ENCODE measurements around the gene PARN. TPM values are rescaled to one million over a fixed set of nuclear protein-coding genes. Genes with fewer than 3 reads are reported as not detected.
"Not testable (repeated sequence)": the region's sequence is repeated elsewhere in the genome, so short reads cannot be mapped to it uniquely, and the experiment has no call there.

PARN gene
- total RNA-seq, 5 donors from 2014 or later (not counting 1 experiment from before 2014, with no cell fraction given), result 34.4 to 42.7 (median 38.4) TPM

DNA sequence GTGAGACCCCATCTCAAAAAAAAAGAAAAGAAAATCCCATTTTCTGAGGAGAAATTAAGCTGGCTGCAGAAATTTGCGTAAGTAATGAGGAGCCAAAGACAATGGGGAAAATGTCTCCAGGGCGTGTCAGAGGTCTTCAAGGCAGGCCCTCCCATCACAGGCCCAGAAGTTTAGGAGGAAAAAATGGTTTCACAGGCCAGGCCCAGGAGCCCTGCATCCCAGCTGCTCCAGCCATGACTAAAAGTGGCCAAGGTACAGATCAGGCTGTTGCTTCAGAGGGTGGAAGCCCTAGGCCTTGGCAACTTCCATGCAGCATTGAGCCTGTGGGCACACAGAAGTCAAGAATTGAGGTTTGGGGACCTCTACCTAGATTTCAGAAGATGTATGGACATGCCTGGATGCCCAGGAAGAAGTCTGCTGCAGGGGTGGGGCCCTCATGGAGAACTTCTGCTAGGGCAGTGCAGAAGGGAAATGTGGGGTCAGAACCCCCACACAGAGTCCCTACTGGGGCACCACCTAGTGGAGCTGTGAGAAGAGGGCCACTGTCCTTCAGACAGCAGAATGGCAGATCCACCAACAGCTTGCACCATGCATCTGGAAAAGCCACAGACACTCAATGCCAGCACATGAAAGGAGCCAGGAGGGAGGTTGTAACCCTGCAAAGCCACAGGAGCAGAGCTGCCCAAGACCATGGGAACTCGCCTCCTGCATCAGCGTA, 55.2 kb downstream of the PARN start:
- POLR2A ChIA-PET, result interaction anchor here in 1 of 2 donors (0.6 kb wide), 1 partner anchor 12 kb away, joined by 7 read pairs; no protein-coding TSS in a partner anchor
- H3K36me3 ChIP-seq (ENCODE audit: control insufficient read depth in 2 of 2, extremely low read depth in 1 of 2, insufficient read depth in 1 of 2, low read length in 1 of 2), result peaks cover 13 to 42% of the 10 kb centered on the region in 2 donors
- H3K4me3 Mint-ChIP-seq; H3K4me1 ChIP-seq (ENCODE audit: control insufficient read depth in 1 of 2, extremely low read depth in 1 of 2, insufficient read depth in 2 of 2, low read length in 2 of 2); DNase-seq; H3K27ac Mint-ChIP-seq; H3K9me3 Mint-ChIP-seq; H3K27me3 Mint-ChIP-seq; H3K4me1 Mint-ChIP-seq; ATAC-seq (replicated peaks in 1 of 4); H3K27ac ChIP-seq (ENCODE audit: low read length); H3K9me3 ChIP-seq; H3K27me3 ChIP-seq (replicated peaks in 1 of 2; ENCODE audit: control insufficient read depth in 2 of 2, extremely low read depth in 1 of 2, insufficient read depth in 2 of 2, low read length in 1 of 2): not testable (repeated sequence)
- CTCF ChIA-PET, result interaction anchor here in 1 of 2 donors (0.6 kb wide), 1 partner anchor 22 kb away, joined by 4 read pairs; no protein-coding TSS in a partner anchor
- H3K4me3 ChIP-seq (ENCODE audit: control insufficient read depth in 1 of 2, extremely low read depth in 1 of 2, low read length in 1 of 2), result peak overlapping the region in 1 of 2 donors; percentile 15
- H3K36me3 Mint-ChIP-seq, result peaks cover 55% of the 10 kb centered on the region
- 100% methylated on average over 3 of the region's 4 CpGs for WGBS (ENCODE audit: insufficient coverage)

DNA sequence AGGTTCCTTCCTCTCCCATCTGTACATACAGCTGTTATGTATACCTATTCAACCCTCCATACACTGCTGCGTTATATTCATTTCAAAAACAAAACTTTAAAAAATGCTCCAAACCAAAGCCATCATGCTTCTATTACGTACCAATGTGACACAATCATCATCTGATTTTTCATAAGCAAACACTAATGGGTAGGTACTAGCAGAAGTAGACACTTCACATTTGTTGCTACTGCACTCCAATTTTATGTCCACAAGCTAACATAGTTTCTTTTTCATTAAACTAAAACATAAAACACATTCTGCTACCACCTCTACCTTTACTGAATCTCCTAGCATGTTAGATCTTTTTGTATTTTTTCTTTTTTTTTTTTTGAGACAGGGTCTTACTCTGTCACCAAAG, 57.5 kb downstream of the PARN start:
- POLR2A ChIA-PET, result interaction anchor here in 1 of 2 donors (0.6 kb wide), 1 partner anchor 631 kb away, joined by 3 read pairs; no protein-coding TSS in a partner anchor
- Mint-ChIP-seq H3K27me3 (no peaks in the 10 kb centered on the region), H3K4me3 (no peak overlapping the region), H3K4me1 (peaks cover 0 to 5% (median 3%) of the 10 kb centered on the region in 3 donors), H3K27ac (no peak overlapping the region), H3K36me3 (peaks cover 59% of the 10 kb centered on the region), H3K9me3 (no peaks in the 10 kb centered on the region)
- Histone ChIP-seq H3K36me3 (ENCODE audit: control insufficient read depth in 2 of 2, extremely low read depth in 1 of 2, insufficient read depth in 1 of 2, low read length in 1 of 2) (peaks cover 8 to 28% of the 10 kb centered on the region in 2 donors), H3K4me1 (ENCODE audit: control insufficient read depth in 1 of 2, extremely low read depth in 1 of 2, insufficient read depth in 2 of 2, low read length in 2 of 2) (no peaks in the 10 kb centered on the region), H3K27me3 (replicated peaks in 1 of 2; ENCODE audit: control insufficient read depth in 2 of 2, extremely low read depth in 1 of 2, insufficient read depth in 2 of 2, low read length in 1 of 2) (no peaks in the 10 kb centered on the region), H3K9me3 (no peaks in the 10 kb centered on the region), H3K4me3 (ENCODE audit: control insufficient read depth in 1 of 2, extremely low read depth in 1 of 2, low read length in 1 of 2) (no peak overlapping the region), H3K27ac (ENCODE audit: low read length) (no peak overlapping the region)
- DNase-seq, result no peak
- 92% methylated on average over 2 of the region's 2 CpGs for WGBS (ENCODE audit: insufficient coverage)
- no peak for ATAC-seq (replicated peaks in 1 of 4)
- CTCF ChIA-PET, result no interaction called here

DNA sequence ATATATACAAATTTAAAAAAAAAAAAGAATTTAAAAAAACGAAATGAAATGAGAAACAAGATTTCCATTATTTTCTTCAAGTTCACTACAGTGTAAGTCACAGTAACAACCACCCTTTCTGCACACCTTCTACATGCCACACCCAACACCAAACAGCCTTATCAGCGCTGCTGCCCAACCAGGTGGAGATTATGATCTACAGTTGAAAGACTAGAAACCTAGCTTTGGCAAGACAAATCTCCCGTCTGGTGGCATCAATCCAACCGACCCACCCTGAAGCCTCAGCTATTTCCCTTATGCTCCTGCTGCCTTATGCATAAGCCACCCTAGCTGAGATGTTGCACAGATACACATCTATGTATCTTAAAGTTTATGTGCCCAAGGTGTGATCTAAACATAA, 60.8 kb downstream of the PARN start:
- no peaks in the 10 kb centered on the region for H3K4me1 ChIP-seq (ENCODE audit: control insufficient read depth in 1 of 2, extremely low read depth in 1 of 2, insufficient read depth in 2 of 2, low read length in 2 of 2)
- ChIA-PET POLR2A (no interaction called here), CTCF (no interaction called here)
- ATAC-seq (replicated peaks in 1 of 4), result peak in 1 of 4 experiments; percentile 45
- Mint-ChIP-seq H3K36me3 (peaks cover 40% of the 10 kb centered on the region), H3K4me3 (no peak overlapping the region), H3K27me3 (no peaks in the 10 kb centered on the region), H3K9me3 (no peaks in the 10 kb centered on the region), H3K4me1 (peaks cover 0 to 15% (median 14%) of the 10 kb centered on the region in 3 donors), H3K27ac (no peak overlapping the region)
- no peaks in the 10 kb centered on the region for H3K27me3 ChIP-seq (replicated peaks in 1 of 2; ENCODE audit: control insufficient read depth in 2 of 2, extremely low read depth in 1 of 2, insufficient read depth in 2 of 2, low read length in 1 of 2)
- peaks cover 0 to 7% of the 10 kb centered on the region in 2 donors for H3K36me3 ChIP-seq (ENCODE audit: control insufficient read depth in 2 of 2, extremely low read depth in 1 of 2, insufficient read depth in 1 of 2, low read length in 1 of 2)
- H3K27ac ChIP-seq (ENCODE audit: low read length), result no peak overlapping the region
- H3K4me3 ChIP-seq (ENCODE audit: control insufficient read depth in 1 of 2, extremely low read depth in 1 of 2, low read length in 1 of 2), result no peak overlapping the region
- 86% methylated on average over 2 of the region's 4 CpGs for WGBS (ENCODE audit: insufficient coverage)
- H3K9me3 ChIP-seq, result no peaks in the 10 kb centered on the region
- no peak for DNase-seq

GRCh38 chr16:14566599-14566998, 63.5 kb downstream of the PARN start:
- Mint-ChIP-seq H3K27me3 (no peaks in the 10 kb centered on the region), H3K9me3 (no peaks in the 10 kb centered on the region), H3K27ac (no peak overlapping the region), H3K4me3 (no peak overlapping the region), H3K36me3 (peaks cover 22% of the 10 kb centered on the region), H3K4me1 (peaks cover 6 to 18% (median 16%) of the 10 kb centered on the region in 3 donors)
- no peaks in the 10 kb centered on the region for H3K4me1 ChIP-seq (ENCODE audit: control insufficient read depth in 1 of 2, extremely low read depth in 1 of 2, insufficient read depth in 2 of 2, low read length in 2 of 2)
- peaks cover 0 to 2% of the 10 kb centered on the region in 2 donors for H3K36me3 ChIP-seq (ENCODE audit: control insufficient read depth in 2 of 2, extremely low read depth in 1 of 2, insufficient read depth in 1 of 2, low read length in 1 of 2)
- POLR2A ChIA-PET, result no interaction called here
- ATAC-seq (replicated peaks in 1 of 4) (no peak), DNase-seq (no peak)
- CTCF ChIA-PET, result no interaction called here
- no CpG with 5 or more reads among the region's 1 CpG for WGBS (ENCODE audit: insufficient coverage)
- no peak overlapping the region for H3K27ac ChIP-seq (ENCODE audit: low read length)
- H3K27me3 ChIP-seq (replicated peaks in 1 of 2; ENCODE audit: control insufficient read depth in 2 of 2, extremely low read depth in 1 of 2, insufficient read depth in 2 of 2, low read length in 1 of 2), result no peaks in the 10 kb centered on the region
- H3K9me3 ChIP-seq, result no peaks in the 10 kb centered on the region
- no peak overlapping the region for H3K4me3 ChIP-seq (ENCODE audit: control insufficient read depth in 1 of 2, extremely low read depth in 1 of 2, low read length in 1 of 2)

DNA sequence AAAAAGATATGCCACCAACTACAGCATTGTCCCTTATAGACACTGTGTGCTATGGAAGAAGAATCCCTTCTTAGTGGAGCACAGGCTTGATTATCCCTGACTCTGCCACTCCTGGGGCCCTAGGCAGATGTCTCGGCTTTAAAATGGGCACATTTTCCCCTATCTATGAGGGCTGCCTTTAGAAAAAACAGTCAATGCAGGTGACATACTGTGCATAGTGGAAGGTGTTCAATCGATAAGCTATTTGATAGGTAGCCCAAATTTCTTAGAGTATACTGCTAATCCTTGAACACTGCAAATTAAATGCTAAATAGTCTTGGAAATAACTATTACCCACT, 64.4 kb downstream of the PARN start:
- Histone ChIP-seq H3K9me3 (no peaks in the 10 kb centered on the region), H3K27me3 (replicated peaks in 1 of 2; ENCODE audit: control insufficient read depth in 2 of 2, extremely low read depth in 1 of 2, insufficient read depth in 2 of 2, low read length in 1 of 2) (no peaks in the 10 kb centered on the region), H3K4me1 (ENCODE audit: control insufficient read depth in 1 of 2, extremely low read depth in 1 of 2, insufficient read depth in 2 of 2, low read length in 2 of 2) (no peaks in the 10 kb centered on the region), H3K4me3 (ENCODE audit: control insufficient read depth in 1 of 2, extremely low read depth in 1 of 2, low read length in 1 of 2) (no peak overlapping the region), H3K27ac (ENCODE audit: low read length) (no peak overlapping the region), H3K36me3 (ENCODE audit: control insufficient read depth in 2 of 2, extremely low read depth in 1 of 2, insufficient read depth in 1 of 2, low read length in 1 of 2) (peaks cover 0 to 8% of the 10 kb centered on the region in 2 donors)
- Mint-ChIP-seq H3K4me1 (peaks cover 6 to 18% (median 16%) of the 10 kb centered on the region in 3 donors), H3K9me3 (no peaks in the 10 kb centered on the region), H3K27ac (no peak overlapping the region), H3K4me3 (no peak overlapping the region), H3K36me3 (peaks cover 18% of the 10 kb centered on the region), H3K27me3 (no peaks in the 10 kb centered on the region)
- POLR2A ChIA-PET, result no interaction called here
- WGBS (ENCODE audit: insufficient coverage), result no CpG with 5 or more reads among the region's 2 CpGs
- CTCF ChIA-PET, result interaction anchor here in 1 of 2 donors (0.6 kb wide), 2 partner anchors 42 to 1554 kb away, joined by 3 read pairs; no protein-coding TSS in a partner anchor
- DNase-seq (no peak), ATAC-seq (replicated peaks in 1 of 4) (no peak)

GRCh38 chr16:14564861-14565687, 65.0 kb downstream of the PARN start:
- WGBS (ENCODE audit: insufficient coverage), result 100% methylated on average over 1 of the region's 5 CpGs
- DNase-seq (no peak), ATAC-seq (replicated peaks in 1 of 4) (no peak)
- H3K4me3 Mint-ChIP-seq, result peak overlapping the region in 2 of 3 donors; percentile 37 to 48
- Histone ChIP-seq H3K9me3 (no peaks in the 10 kb centered on the region), H3K4me3 (ENCODE audit: control insufficient read depth in 1 of 2, extremely low read depth in 1 of 2, low read length in 1 of 2) (no peak overlapping the region), H3K36me3 (ENCODE audit: control insufficient read depth in 2 of 2, extremely low read depth in 1 of 2, insufficient read depth in 1 of 2, low read length in 1 of 2) (peaks cover 0 to 10% of the 10 kb centered on the region in 2 donors), H3K27ac (ENCODE audit: low read length) (no peak overlapping the region), H3K4me1 (ENCODE audit: control insufficient read depth in 1 of 2, extremely low read depth in 1 of 2, insufficient read depth in 2 of 2, low read length in 2 of 2) (no peaks in the 10 kb centered on the region), H3K27me3 (replicated peaks in 1 of 2; ENCODE audit: control insufficient read depth in 2 of 2, extremely low read depth in 1 of 2, insufficient read depth in 2 of 2, low read length in 1 of 2) (no peaks in the 10 kb centered on the region)
- CTCF ChIA-PET, result interaction anchor here in 1 of 2 donors (0.6 kb wide), 2 partner anchors 41 to 1555 kb away, joined by 3 read pairs; no protein-coding TSS in a partner anchor
- POLR2A ChIA-PET, result no interaction called here
- H3K36me3 Mint-ChIP-seq, result peaks cover 21% of the 10 kb centered on the region
- no peaks in the 10 kb centered on the region for H3K9me3 Mint-ChIP-seq
- H3K27me3 Mint-ChIP-seq, result no peaks in the 10 kb centered on the region
- peak overlapping the region; percentile 45 to 53 for H3K27ac Mint-ChIP-seq
- H3K4me1 Mint-ChIP-seq, result peaks cover 6 to 18% (median 16%) of the 10 kb centered on the region in 3 donors

All from T-cell (primary cell).